IMR-90 (cell line): ENCODE data around the gene OSBPL1A.

Experiments
- BHLHE40 ChIP-seq: fragments of 150-350 bp; IDR thresholded peaks from 2 replicates; pipeline ENCODE4 v1.6.1; 2016; ENCODE audit warnings: mild to moderate bottlenecking, low read depth, low read length
- CHD1 ChIP-seq: IDR thresholded peaks from 2 replicates; pipeline ENCODE4 v1.6.1; 2012; ENCODE audit warnings: low read depth, low read length, improper control_type of control experiment
- CTCF ChIP-seq: conservative IDR thresholded peaks from 2 replicates; pipeline ENCODE4 v1.5.1; 2012; ENCODE audit warnings: mild to moderate bottlenecking, low read depth, low read length, improper control_type of control experiment
- MAFK ChIP-seq: IDR thresholded peaks from 2 replicates; pipeline ENCODE4 v1.6.1; 2012; ENCODE audit warnings: low read depth, low read length, improper control_type of control experiment
- MAZ ChIP-seq: IDR thresholded peaks from 2 replicates; pipeline ENCODE4 v1.6.1; 2012; ENCODE audit warnings: low read depth, mild to moderate bottlenecking, low read length, improper control_type of control experiment, moderate library complexity, borderline replicate concordance
- MXI1 ChIP-seq: IDR thresholded peaks from 2 replicates; pipeline ENCODE4 v1.6.1; 2012; ENCODE audit warnings: low read depth, mild to moderate bottlenecking, low read length, moderate library complexity, borderline replicate concordance
- POLR2A ChIP-seq: IDR thresholded peaks from 2 replicates; pipeline ENCODE4 v1.6.1; 2012; ENCODE audit warnings: mild to moderate bottlenecking, low read depth, low read length
- SMC3 ChIP-seq: fragments of 150-350 bp; IDR thresholded peaks from 2 replicates; pipeline ENCODE4 v1.6.1; 2016; ENCODE audit warnings: low read depth, mild to moderate bottlenecking, antibody characterized with exemption, low read length, moderate library complexity
- USF2 ChIP-seq: fragments of 150-350 bp; IDR thresholded peaks from 2 replicates; pipeline ENCODE4 v1.6.1; 2017; ENCODE audit warnings: mild to moderate bottlenecking, antibody characterized with exemption, low read length, low read depth

GRCh38 chr18:24446953-24447538 is 49.4 kb upstream of the OSBPL1A start:
- no peak for TF ChIP-seq POLR2A
- 0 out of 2 replicates have a peak, but pooled peaks have one; percentile 16 for TF ChIP-seq CTCF
- TF ChIP-seq MXI1: no peak
- no peak for TF ChIP-seq USF2
- no peak for TF ChIP-seq BHLHE40
- no peak for TF ChIP-seq MAFK
- no peak for TF ChIP-seq SMC3
- no peak for TF ChIP-seq MAZ
- TF ChIP-seq CHD1: no peak
